Measurements from ENCODE around the gene TMEM61. TPM values are rescaled to one million over a fixed set of nuclear protein-coding genes. Genes with fewer than 3 reads are reported as not detected.
A peak's percentile ranks its signal among the peaks of the same experiment; 100 is the strongest.

Gene TMEM61
- total and polyA plus RNA-seq, 2 of the 8 experiments (the other 6 are each of a cell fraction or from before 2014, with no cell fraction given): 0.54 to 1.4 TPM

DNA sequence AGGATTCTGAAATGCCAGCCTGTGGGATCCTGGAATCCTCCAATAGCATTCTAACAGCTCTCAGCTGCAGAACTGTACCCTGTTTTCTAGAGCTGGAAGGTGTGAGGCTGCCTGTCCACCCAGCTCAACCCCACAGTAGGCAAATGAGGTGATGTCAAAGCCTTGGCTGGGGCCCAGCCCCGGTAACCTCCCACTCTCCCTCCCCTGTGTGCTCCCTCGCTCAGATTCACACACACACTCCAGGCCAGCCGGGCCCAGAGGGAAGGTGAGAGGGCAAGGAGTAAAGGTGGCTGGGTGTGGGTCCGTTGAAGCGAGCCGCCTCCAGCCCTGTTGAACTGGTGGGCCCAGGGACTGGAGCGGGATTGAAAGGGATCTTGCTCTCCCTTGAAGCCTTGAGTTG is 18.2 kb downstream of the TMEM61 start, which contains the start of gene BSND:
Gene BSND (plus strand): TSS at position 257 of the 400 bp plus-strand sequence. CDS start 254 bp downstream, outside the sequence.
- no peak within 1 kb of the TSS for H3K4me3 ChIP-seq (ENCODE audit: extremely low read depth in 1 of 4, insufficient read depth in 2 of 4, low read depth in 3 of 4, low read length in 4 of 4)
- ChIA-PET CTCF (ENCODE audit: partially characterized antibody) (interaction anchor here (0.7 to 11.0 kb wide), 9 partner anchors 10 to 111 kb away, joined by 3 to 511 read pairs (median 4); no protein-coding TSS in a partner anchor), POLR2A (ENCODE audit: partially characterized antibody) (interaction anchor here (0.7 kb wide), 1 partner anchor 54 kb away, joined by 3 read pairs; no protein-coding TSS in a partner anchor)
- no peak within 1 kb of the TSS for H4K5ac ChIP-seq (ENCODE audit: insufficient read length, low read depth, low read length)
- H4K8ac ChIP-seq (ENCODE audit: extremely low read depth, insufficient read depth, low read length): no peak within 1 kb of the TSS
- no peak within 1 kb of the TSS for H3K23ac ChIP-seq (ENCODE audit: insufficient read length)
- no peak within 1 kb of the TSS for H3K9ac ChIP-seq (replicated peaks in 1 of 4; ENCODE audit: extremely low read depth in 1 of 4, low read depth in 3 of 4, low read length in 3 of 4)
- no peak within 1 kb of the TSS; the same call in 1 of the 2 replicates for H3K18ac ChIP-seq (ENCODE audit: extremely low read depth, low read length)
- 0 out of 2 replicates have a peak within 1 kb of the TSS, but pooled peaks have one; percentile 39 for H2BK12ac ChIP-seq (ENCODE audit: low read depth, low read length)
- peaks cover 0 to 4% of the 10 kb centered on the region in 2 experiments for H4K20me1 ChIP-seq (replicated peaks in 1 of 2; ENCODE audit: control insufficient read depth in 1 of 2, insufficient read depth in 2 of 2, low read length in 2 of 2)
- H3K14ac ChIP-seq (ENCODE audit: insufficient read length): no peak within 1 kb of the TSS
- DNase-seq (ENCODE audit: low read depth in 1 of 2, low spot score in 2 of 2): no peak
- H3K79me2 ChIP-seq (ENCODE audit: control insufficient read depth in 1 of 2, insufficient read depth in 2 of 2, low read length in 2 of 2): no peaks in the 10 kb centered on the region; a peak in 1 of 4 replicates
- H3K9me3 ChIP-seq (ENCODE audit: insufficient read depth in 2 of 2, low read depth in 1 of 2, low read length in 1 of 2): no peaks in the 10 kb centered on the region
- 86% methylated on average over 7 of the region's 7 CpGs; no CpG with 5 or more reads in 1 of the 2 experiments for WGBS, 2 experiments (ENCODE audit: extremely low coverage in 1 of 2, insufficient coverage in 1 of 2, insufficient read length in 1 of 2, insufficient replicate concordance in 2 of 2, low coverage in 1 of 2, low lambda C conversion rate in 2 of 2, missing lambda C conversion rate in 1 of 2)
- no peak within 1 kb of the TSS for H3K27ac ChIP-seq (ENCODE audit: low read depth, low read length)
- no peaks in the 10 kb centered on the region for H3K79me1 ChIP-seq (ENCODE audit: low read depth, low read length)
- no peak within 1 kb of the TSS for H4K91ac ChIP-seq (replicated peaks; ENCODE audit: insufficient read length, low read length)
- no peak within 1 kb of the TSS for H3K56ac ChIP-seq (replicated peaks; ENCODE audit: insufficient read length, low read depth, low read length)
- H2AFZ ChIP-seq (ENCODE audit: low read length): no peak within 1 kb of the TSS
- peaks cover 11% of the 10 kb centered on the region; the same call in 1 of the 2 replicates for H3K23me2 ChIP-seq (ENCODE audit: low read depth, low read length)
- H3K36me3 ChIP-seq (ENCODE audit: control insufficient read depth in 2 of 4, insufficient read depth in 4 of 4, low read length in 3 of 4): no peaks in the 10 kb centered on the region
- H2BK15ac ChIP-seq (ENCODE audit: low read length): no peak within 1 kb of the TSS
- H2BK20ac ChIP-seq (ENCODE audit: low read length): no peak within 1 kb of the TSS
- FAIRE-seq: no peak
- no peak within 1 kb of the TSS for H2BK5ac ChIP-seq (ENCODE audit: low read depth, low read length)
- no peak within 1 kb of the TSS for H2BK120ac ChIP-seq (replicated peaks; ENCODE audit: low read depth, low read length)
- H3K4me1 ChIP-seq (replicated peaks in 1 of 4; ENCODE audit: control insufficient read depth in 3 of 4, insufficient read depth in 4 of 4, low read length in 3 of 4): peaks cover 16 to 30% (median 23%) of the 10 kb centered on the region in 4 experiments
- H2AK5ac ChIP-seq (ENCODE audit: low read depth, low read length): no peak within 1 kb of the TSS; the same call in 1 of the 2 replicates
- no peak within 1 kb of the TSS for H3K4ac ChIP-seq (replicated peaks; ENCODE audit: insufficient read length, low read depth, low read length)
- peak within 1 kb of the TSS; percentile 55 to 80; a peak in 2 of 4 replicates for H3K4me2 ChIP-seq (ENCODE audit: insufficient read depth in 1 of 2, low read depth in 2 of 2, low read length in 2 of 2)
- H3K27me3 ChIP-seq (replicated peaks in 1 of 4; ENCODE audit: control insufficient read depth in 3 of 4, extremely low read depth in 1 of 4, insufficient read depth in 3 of 4, low read length in 3 of 4): peaks cover 4 to 55% (median 43%) of the 10 kb centered on the region in 4 experiments
- TF ChIP-seq SP2 (IDR thresholded peaks at IDR 0.05; ENCODE audit: low read length) (no peak), KDM1A (IDR thresholded peaks at IDR 0.05; ENCODE audit: borderline replicate concordance, low read length) (no peak), CTBP2 (IDR thresholded peaks at IDR 0.05; ENCODE audit: borderline replicate concordance, insufficient read depth, insufficient read length, low read length) (no peak), RXRA (IDR thresholded peaks at IDR 0.05; ENCODE audit: insufficient read depth, low read depth, low read length) (no peak), HDAC2 (IDR thresholded peaks at IDR 0.05; ENCODE audit: borderline replicate concordance in 1 of 2, low read depth in 2 of 2, low read length in 2 of 2) (no peak), JUND (IDR thresholded peaks at IDR 0.05; ENCODE audit: low read length) (no peak)

All from H1 (cell line).